Left ventricle myocardium superior (tissue), 1 donor: ENCODE measurements around the gene SLU7. TPM values are rescaled to one million over a fixed set of nuclear protein-coding genes. Genes with fewer than 3 reads are reported as not detected.

Source experiments
- ATAC-seq: fragments of 200-7000 bp; cut with Tn5 transposase; one replicate; pipeline ENCODE4 v1.9.1; 2020; ENCODE audit warnings: mild to moderate bottlenecking, moderate library complexity
- DNase-seq: peaks from one replicate; pipeline ENCODE4 v3.0.0-alpha.2; 2020
- intact Hi-C: fragments of 100-400 bp; cut with micrococcal nuclease; formaldehyde crosslinking; loops from one replicate; pipeline ENCODE4 v1.11.0; 2022
- long read RNA-seq: library from polyadenylated mRNA; unstranded; transcript quantifications from one replicate; pipeline ENCODE4 v2.0.0, GENCODE V29; 2021
- total RNA-seq: library from RNA; stranded (reverse); fragmentation: NEBNext Ultra II Directional; extraction: Animal tissue kit (Norgen Biotek cat#: 25700); gene quantifications from one replicate; pipeline ENCODE4 v1.2.1, GENCODE V29; 2021
- donor health status: DM: no; HTN: yes; CAD: no; lungs with severe emphysema.

The SLU7 gene
- 46.5 TPM for total RNA-seq
- long read RNA-seq, transcript SLU7-201 (16 exons, 3,793 nt), result major isoform, 7 of 41 reads
- long read RNA-seq, partial matches to known transcripts, result 32 of 41 reads
- long read RNA-seq, other reads (novel, unspliced or antisense), result 1 of 41 reads

DNA sequence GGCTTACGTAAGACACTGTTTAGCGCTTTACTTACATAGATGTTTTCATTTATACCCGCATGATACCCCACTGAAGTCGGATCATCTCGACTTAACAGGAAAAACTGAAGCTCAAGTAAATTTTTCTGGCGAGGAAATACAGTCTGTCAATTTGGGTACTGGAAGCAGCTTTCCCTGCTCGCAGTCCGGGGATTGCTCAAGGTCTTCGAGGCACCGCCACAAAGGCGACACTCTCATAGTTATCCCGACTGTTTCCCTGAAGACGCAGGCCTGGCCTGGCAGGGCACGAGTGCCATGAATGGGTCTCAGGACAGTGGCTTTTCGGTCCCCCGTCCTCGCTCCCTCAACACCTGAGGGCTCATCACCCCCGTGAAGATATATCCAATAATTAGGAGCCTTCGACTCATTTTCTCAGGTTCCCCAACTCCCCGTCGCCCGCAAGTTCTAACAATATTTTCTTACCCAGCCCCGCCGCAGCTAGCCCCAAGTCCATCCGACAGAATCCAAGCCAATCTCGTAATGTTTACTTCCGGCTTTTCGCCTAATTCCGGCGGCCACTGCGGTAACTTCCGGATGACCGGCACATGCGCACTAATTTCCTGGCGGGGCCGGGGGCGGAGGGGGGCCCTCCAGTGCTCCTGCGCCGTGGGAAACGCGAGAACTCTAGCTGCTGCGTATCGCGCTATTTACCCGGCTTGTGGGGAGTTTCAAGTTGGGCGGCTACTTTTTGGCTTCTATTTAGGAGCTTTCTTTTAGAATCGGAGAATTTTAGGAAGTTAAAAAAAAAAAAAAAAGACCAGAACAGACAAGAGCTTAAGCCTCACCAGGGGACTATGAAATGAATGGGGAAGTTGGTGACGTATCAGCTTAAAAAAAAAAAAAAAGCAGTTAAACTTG, at the start of gene SLU7:
TSS of gene SLU7 (minus strand) at position 521 of the 897 bp plus-strand sequence. CDS start 3,787 bp downstream, outside the sequence.
- intact Hi-C loops, result no loop called here
- ATAC-seq (peak; percentile 95), DNase-seq (peak; percentile 95)

DNA sequence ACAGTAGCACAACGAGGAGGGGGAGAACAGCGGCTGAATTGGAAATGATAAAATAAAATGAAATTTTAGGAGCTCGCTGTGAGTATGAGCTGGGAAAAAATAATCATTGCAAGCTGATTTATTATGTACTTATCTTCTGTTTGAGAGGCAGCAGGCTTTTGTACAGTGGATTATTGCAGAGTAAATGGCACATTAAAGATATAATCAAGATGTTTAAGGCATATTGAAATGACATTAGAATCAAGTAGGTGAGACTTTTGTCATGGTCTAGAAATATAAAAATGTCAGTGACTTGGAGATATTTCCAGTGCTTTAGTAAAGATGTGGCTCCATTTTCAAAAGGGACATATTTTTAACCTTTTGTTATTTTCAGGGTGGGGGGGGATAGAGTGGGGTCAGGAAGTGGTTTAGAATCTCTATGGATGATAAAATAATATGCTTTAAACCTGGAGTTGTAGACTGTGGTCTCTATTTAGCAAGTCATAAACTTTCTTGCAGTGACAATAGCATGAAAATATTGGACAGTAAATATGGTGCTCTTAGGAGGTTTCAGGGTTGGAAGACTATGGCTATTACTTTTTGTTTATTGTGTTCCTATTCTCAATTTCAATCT, 49.6 kb upstream of the SLU7 start:
- no peak for ATAC-seq
- intact Hi-C loops, result no loop called here

DNA sequence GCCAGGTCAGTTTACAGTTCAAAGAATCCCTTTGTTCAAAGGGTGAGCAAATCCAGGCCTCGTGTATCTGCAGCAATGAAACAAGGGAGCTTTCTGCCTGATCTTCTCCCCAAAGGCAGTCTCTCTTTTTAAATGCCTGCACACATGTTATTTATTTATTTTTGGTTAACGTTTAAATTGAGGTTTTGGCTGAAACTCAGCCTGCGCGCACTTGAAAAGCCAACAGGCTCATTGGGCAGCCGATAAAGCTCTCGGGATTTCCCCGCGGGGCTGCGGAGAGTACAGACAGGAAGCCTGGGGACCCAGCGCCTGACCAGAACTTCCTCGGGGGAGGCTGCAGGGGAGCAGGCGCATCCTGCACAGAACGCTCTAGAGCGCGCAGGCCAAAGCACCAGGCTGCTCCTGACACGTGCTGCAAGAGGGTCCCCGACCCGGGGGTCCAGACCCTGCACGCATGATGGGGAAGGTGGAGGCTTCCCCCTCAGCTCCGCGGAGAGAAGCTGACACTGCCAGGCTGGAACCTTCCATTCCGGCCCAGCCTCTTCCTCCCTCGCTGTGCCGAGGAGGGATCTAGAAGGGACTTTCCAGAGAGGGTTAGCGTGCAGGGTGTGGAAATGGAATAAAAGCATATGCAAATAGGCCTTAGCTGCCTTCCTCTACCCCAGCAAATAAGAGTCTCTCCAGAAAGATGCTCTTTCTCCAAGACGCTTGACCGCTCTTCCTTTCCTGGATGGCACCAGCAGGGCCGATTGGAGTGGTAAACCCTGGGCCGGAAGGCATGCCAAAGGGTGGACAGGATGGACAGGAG, 48.9 kb upstream of the SLU7 start:
- intact Hi-C loops, result no loop called here
- ATAC-seq (peak; percentile 85), DNase-seq (peak; percentile 75)

More for the DNA sequence above, 49.6 kb upstream of the SLU7 start:
- no peak for DNase-seq

DNA sequence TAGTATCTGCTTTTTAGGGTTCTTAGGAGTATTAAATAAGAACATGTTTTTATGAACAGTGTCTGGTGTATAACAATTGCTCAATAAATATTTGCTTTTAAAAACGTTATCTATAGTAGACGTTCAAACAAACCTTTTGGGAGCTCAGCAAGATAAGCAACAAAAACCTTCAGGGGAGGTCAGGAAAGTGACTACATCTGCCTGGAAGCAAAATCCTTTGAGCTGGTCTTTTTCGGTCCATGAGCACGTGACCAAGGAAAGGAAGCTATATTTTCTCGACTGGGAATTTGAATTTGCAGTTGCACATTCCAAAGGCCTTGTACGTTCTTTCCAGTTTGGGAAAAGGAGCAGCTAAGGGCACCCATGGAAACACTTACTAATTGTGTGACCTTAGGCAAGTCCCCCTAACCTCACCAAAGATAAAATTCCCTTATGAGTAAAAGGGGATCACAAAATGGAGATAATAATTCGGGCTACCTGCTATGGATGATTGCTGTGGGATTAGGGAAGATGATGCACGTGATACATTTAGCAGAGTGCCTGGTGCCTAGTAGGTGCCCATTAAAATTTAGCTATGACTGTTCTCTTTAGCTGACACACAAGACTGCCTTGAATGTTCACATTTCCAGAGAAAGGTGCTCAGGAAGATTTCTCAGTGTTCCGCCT, 48.1 kb upstream of the SLU7 start:
- DNase-seq, result no peak
- intact Hi-C loops, result no loop called here
- no peak for ATAC-seq

DNA sequence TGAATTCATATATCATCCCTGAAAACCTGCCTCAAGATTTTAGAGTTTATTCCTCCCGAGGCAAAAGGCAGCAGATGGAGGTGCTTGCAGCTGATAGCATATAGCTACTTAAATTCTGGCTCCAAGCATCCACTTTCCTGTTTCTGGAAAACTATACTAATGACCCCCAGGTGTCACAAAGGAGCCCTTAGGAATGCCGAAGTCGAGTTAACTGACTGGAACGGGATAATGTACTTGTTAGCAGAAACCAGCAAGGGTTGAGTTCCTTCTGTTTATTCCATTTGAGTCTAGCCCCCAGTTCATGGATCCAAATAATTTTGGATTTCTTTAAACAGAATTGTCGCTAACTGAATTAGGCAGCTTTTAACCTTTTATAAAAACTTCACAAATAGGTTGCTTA, 47.2 kb upstream of the SLU7 start:
- no peak for ATAC-seq

DNA sequence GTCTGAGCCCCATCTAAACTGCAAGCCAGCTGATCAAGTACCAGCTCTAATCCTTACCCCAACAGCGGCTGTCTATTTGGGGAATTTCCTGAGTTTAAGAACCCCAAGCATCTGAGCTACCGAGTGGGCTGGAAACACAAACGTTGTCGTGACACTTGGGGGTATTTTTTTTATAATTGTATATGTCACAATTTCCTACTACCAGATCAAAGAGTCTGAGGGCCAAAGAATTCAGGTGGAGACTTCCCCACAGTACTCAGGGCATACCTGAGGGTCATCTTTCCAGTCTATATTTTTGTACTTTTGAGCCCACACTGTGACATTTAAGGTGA, 45.6 kb upstream of the SLU7 start:
- no peak for ATAC-seq

More for the DNA sequence above, 47.2 kb upstream of the SLU7 start:
- no peak for DNase-seq
- intact Hi-C loops, result no loop called here

DNA sequence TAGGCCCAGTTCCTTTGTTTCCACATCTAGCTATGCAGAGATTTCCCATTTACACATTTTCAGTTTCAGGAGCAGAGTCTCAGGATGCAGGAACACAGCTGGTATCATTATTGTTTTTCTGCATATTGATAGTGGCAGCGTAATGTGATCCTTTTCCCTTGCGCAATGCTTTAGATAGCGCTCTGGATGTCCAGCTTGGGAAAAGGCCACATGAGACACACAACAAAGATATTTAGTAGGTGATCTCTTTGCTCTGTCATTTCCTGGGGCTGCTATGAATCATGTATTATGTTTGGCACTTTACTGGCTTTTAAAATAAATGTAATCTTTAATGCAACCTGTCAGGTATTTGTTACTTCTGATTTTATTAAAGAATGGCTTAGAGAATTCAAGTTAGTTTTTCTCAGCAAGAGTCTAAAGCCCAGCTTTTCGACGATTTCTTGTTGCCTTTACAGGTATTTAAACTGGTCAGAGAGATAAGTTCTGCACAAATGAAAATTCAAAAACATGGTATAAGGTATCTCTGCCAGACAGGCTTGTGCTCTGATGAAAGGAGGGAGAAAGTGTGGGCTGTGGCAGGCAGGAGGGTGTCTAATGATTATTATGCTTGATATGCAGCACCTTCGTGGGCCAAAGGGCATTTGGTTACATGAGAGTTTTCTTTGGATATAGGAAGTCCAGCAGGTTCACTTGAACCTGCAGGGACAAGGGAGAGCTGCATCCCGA, 45.0 kb upstream of the SLU7 start:
- DNase-seq, result no peak
- intact Hi-C loops, result no loop called here

More for the DNA sequence above, 45.6 kb upstream of the SLU7 start:
- DNase-seq, result no peak
- intact Hi-C loops, result no loop called here

DNA sequence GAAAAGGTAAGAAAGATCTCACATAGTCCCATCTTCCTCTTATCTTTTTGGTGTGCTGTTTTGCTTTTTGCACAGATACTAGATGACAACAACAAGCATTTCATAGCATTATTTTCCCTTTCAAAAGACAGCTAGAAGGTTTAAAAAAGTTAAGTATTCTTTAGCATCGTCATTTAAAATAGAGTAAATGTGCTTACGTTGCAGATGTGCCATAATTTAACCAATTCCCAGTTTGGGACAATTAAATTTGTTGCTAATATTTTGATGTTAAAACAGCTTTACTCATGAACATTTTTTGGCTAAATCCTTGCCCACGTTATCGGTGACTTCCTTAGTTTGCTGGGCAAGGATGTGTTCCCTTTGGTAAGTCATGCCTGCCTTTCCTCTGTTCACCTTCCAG, 44.3 kb upstream of the SLU7 start:
- intact Hi-C loops, result no loop called here
- no peak for DNase-seq
- no peak for ATAC-seq

More for the DNA sequence above, 45.0 kb upstream of the SLU7 start:
- ATAC-seq, result no peak

DNA sequence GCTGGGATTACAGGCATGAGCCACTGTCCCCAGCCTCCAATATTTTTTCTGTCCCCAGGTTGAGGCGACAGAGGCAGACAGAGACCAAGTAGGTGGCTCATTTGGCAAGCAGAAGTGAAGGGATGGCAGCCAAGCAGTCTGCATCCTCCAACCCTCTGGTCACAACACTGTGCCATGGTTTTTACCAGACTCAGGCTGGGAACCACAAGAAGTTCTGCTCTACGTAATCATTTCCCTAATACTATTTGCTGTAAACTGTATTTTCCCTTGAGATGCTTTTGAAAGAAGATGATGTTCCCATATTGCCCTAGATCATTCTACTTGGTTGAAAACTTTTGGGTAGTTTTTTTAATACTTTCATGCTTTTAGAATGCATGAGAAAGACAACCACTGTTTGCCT, 43.3 kb upstream of the SLU7 start:
- ATAC-seq (no peak), DNase-seq (no peak)
- intact Hi-C loops, result no loop called here

DNA sequence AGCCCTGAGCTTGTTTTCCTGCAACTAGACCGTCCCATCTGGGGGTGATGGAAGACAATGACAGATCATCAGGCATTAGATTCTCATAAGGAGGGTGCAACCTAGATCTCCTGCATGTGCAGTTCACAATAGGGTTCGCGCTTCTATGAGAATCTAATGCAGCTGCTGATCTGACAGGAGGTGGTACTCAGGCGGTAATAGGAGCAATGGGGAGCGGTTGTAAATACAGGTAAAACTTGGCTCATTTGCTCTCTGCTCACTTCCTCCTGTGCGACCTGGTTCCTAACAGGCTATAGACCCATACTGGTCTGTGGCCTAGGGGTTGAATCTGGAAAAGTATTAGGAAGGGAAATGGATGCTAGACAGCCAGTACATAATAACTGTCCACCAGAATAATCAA, 42.5 kb upstream of the SLU7 start:
- ATAC-seq (no peak), DNase-seq (no peak)
- intact Hi-C loops, result no loop called here

DNA sequence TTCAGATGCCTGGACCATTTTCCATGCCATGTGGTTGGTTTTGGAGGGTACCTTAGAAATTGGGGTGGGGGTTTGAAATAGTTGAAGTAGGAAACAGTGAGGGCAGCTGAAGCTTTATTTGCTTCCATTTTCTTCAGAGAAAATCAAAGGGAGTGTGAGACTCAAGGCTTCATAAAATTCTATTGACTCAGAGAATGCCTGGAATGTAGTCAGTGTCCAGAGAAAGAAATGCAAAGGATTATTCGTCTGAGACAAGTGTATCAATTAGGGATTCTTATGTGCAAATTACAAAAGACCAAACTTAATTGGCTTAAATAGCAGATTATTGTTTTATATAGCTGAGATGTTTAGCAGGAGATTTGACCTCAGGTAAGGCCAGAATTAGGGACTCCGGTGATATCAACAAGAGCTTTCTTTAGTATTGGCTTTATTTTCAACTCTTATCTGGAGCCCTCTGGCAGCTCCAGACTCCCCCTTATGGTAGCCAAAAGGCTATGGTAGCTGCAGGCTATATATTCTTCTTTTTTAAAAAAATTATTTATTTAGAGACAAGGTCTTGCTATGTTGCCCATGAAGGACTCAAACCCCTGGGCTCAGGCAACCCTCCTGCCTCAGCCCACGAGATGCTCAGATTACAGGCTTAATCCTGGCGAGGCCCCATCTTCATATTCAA, 41.6 kb upstream of the SLU7 start:
- DNase-seq (no peak), ATAC-seq (no peak)
- intact Hi-C loops, result no loop called here

DNA sequence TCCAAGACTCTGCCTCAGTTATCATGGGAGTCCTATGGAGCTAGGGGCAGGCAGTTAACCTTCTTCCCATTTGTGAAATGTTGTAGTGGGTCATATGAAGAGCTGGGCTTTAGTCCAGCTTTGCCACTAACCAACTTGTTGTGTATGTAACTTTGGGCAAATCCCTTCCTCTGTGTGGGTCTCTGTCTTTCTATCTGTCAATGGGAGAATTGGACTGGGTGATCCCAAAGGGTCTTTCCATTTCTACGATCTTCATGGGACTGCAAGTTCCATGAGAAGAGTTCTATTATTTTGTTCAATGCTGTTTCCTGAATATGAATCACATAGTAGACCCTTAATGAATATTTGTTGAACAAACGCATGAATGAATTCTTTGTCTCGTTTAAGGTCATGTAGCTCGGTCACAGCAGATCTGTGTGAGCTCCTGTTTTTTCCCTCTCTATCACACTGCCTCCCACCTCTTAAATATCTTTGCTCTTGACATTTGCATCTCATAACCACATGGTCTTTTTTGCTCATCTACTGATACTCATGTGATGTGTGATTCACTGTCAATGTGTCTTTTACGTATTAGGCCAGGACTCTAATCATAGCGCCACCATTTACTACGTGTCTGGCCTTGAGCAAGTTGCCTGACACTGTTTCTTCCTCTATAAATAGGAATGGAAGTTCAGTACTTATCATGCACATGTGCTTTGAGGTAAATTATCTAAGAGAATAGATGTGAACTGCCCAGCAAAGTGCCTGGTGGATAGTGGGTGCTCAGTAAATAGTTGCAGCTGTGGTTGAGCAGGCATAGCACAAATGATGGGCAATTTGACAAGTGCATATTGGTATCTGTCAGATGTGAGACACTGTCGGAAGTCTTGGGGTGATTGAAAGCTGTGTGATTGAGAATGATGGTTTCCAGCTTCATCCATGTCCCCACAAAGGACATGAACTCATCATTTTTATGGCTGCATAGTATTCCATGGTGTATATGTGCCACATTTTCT, 40.2 kb upstream of the SLU7 start:
- ATAC-seq (no peak), DNase-seq (no peak)
- intact Hi-C loops, result no loop called here

DNA sequence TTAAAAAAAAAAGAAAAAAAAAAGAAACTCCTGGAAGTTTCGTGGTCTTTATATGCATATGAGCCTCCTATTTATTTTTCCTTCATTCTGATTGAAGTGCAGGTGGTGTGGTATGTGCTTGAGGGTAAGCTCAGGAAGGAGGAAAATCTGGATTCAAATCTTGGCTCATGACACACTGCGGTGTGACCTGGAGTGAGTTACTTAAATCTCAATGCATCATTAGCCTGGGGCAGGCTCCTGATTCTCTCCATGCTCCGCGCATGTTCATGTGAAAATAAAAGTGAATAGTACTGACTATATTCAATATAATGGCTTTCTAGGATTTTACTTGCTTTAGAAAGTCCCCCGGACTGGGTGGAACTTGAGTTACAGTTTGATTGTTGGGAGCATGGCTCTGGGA, 38.4 kb upstream of the SLU7 start:
- no peak for DNase-seq
- no peak for ATAC-seq
- intact Hi-C loops, result no loop called here

DNA sequence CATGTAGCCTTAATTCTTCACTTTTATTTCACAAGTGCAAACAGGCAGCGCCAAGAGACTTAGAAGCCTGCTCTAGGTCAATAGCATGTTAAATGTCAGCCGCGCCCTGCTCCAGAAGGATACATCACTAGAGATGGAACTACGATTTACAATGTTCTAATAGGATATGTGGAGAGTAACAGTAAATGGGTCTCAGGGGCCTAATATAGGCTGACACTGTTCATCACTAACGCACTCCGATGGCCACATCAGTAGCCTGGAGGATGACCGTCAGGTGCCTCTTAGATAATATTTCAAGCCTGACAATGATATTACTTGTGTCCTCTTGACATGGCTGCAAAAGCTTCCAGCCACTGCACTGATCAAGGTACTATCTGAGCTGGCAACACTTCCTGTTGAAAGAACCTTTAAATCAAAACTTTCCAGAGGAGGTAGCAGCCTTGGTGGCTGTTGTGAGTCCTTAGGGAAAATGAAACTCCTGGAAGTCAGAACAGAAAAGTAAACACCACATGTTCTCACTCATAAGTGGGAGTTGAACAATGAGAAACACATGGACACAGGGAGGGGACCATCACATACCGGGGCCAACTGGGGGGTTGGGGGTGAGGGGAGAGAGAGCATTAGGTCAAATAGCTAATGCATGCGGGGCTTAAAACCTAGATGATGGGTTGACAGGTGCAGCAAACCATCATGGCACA, 37.7 kb upstream of the SLU7 start:
- ATAC-seq (no peak), DNase-seq (no peak)
- intact Hi-C loops, result no loop called here

DNA sequence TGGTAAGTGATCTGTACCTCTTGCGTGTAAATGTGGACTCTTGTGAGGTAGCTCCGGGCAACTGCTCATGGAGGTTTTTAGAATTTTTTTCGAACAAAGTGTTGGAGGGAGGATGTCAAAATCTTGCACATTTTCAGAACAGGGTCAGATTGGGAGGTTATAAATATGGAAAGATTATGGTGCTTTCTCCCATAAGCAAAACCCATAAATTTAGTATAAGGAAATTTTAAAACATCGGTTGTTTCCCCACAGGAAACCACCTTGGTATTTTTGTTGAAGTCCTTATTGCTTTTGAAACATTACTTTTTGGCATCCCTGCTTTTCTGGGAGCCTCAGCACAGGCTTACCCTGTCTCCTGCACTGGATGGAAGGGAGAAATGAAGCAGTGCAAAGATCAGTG, 36.7 kb upstream of the SLU7 start:
- intact Hi-C loops, result no loop called here
- ATAC-seq, result no peak
- no peak for DNase-seq

DNA sequence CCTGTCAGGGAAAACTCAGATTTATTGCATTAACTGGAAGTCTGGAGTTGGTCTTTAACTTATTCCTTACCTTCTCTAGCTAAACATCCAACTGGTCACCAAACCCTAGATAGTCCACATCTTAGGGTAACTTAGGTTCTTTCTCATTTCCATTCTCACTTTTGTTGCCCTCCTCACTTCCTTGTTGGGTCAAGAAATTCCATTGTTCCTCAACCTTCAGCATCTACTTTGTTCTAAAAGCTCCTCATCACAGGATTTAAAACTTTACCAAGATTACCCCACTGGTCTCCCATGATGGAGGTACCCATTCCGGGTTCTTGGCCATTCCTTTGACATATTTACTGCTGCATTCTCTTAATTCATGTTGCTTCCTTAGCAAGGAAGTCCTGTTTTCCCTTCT, 34.9 kb upstream of the SLU7 start:
- DNase-seq (no peak), ATAC-seq (no peak)
- intact Hi-C loops, result no loop called here
